HepG2 (cell line): ENCODE measurements around the gene DCAF7. TPM values are rescaled to one million over a fixed set of nuclear protein-coding genes. Genes with fewer than 3 reads are reported as not detected.

Experiments
- ARNTL ChIP-seq: sonication (generic); formaldehyde crosslinking; IDR thresholded peaks from 2 replicates; pipeline ENCODE4 v1.4.0; 2020; ENCODE audit warnings: mild to moderate bottlenecking, missing genetic modification reagents
- BCL3 ChIP-seq: sonication (generic); formaldehyde crosslinking; IDR thresholded peaks from 2 replicates; pipeline ENCODE4 v1.5.1; 2020; ENCODE audit warnings: mild to moderate bottlenecking, missing genetic modification reagents, moderate library complexity
- CREM ChIP-seq, 2 experiments: sonication (generic) in 1 of 2; formaldehyde crosslinking in 1 of 2; IDR thresholded peaks; 2 replicates each; pipeline versions ENCODE4 v1.4.0 to v1.6.1; 2016 to 2020; ENCODE audit warnings: antibody characterized with exemption in 1 of 2, mild to moderate bottlenecking in 1 of 2, missing genetic modification reagents in 1 of 2
- HNF4G ChIP-seq, 2 experiments: sonication (generic) in 1 of 2; formaldehyde crosslinking in 1 of 2; IDR thresholded peaks; 2 replicates each; pipeline versions ENCODE4 v1.4.0 to v1.6.1; 2011 to 2020; ENCODE audit warnings: borderline replicate concordance in 2 of 2, low read depth in 2 of 2, mild to moderate bottlenecking in 2 of 2, low read length in 1 of 2, missing genetic modification reagents in 1 of 2, moderate library complexity in 1 of 2
- ISX ChIP-seq: sonication (generic); formaldehyde crosslinking; conservative IDR thresholded peaks from 2 replicates; pipeline ENCODE4 v1.5.0; 2020; ENCODE audit warnings: missing genetic modification reagents
- NR2F6 ChIP-seq, 2 experiments: IDR thresholded peaks; 2 replicates each; pipeline ENCODE4 v1.6.1; 2016; ENCODE audit warnings: antibody characterized with exemption in 1 of 2, mild to moderate bottlenecking in 1 of 2
- RARA ChIP-seq: IDR thresholded peaks from 2 replicates; pipeline ENCODE4 v1.6.1; 2016; ENCODE audit warnings: missing genetic modification reagents, missing compliant biosample characterization
- SATB2 ChIP-seq: sonication (generic); formaldehyde crosslinking; IDR thresholded peaks from 2 replicates; pipeline ENCODE4 v1.5.0; 2020; ENCODE audit warnings: missing genetic modification reagents
- SOX6 ChIP-seq, 2 experiments: fragments of 450-650 bp in 1 of 2; sonication (generic) in 1 of 2; formaldehyde crosslinking in 1 of 2; IDR thresholded peaks; 2 replicates each; pipeline versions ENCODE4 v1.4.0 to v1.6.1; 2017 to 2020; ENCODE audit warnings: antibody characterized with exemption in 1 of 2, mild to moderate bottlenecking in 1 of 2, missing genetic modification reagents in 1 of 2
- TIGD3 ChIP-seq: sonication (generic); formaldehyde crosslinking; IDR thresholded peaks from 2 replicates; pipeline ENCODE4 v1.5.1; 2020; ENCODE audit warnings: mild to moderate bottlenecking, missing genetic modification reagents, borderline replicate concordance
- ZFYVE20 ChIP-seq: sonication (generic); formaldehyde crosslinking; IDR thresholded peaks from 2 replicates; pipeline ENCODE4 v1.8.0; 2023; ENCODE audit warnings: low read depth, mild to moderate bottlenecking, moderate library complexity, missing genetic modification reagents, borderline replicate concordance
- ZNF362 ChIP-seq: sonication (generic); formaldehyde crosslinking; IDR thresholded peaks from 2 replicates; pipeline ENCODE4 v1.4.0; 2020; ENCODE audit warnings: missing genetic modification reagents, mild to moderate bottlenecking, borderline replicate concordance
- ZNF629 ChIP-seq: sonication (generic); formaldehyde crosslinking; conservative IDR thresholded peaks from 2 replicates; pipeline ENCODE4 v1.5.0; 2020; ENCODE audit warnings: missing genetic modification reagents
- ZNF777 ChIP-seq: sonication (generic); formaldehyde crosslinking; IDR thresholded peaks from 2 replicates; pipeline ENCODE4 v1.4.0; 2020; ENCODE audit warnings: missing genetic modification reagents
- ZSCAN29 ChIP-seq: sonication (generic); formaldehyde crosslinking; conservative IDR thresholded peaks from 2 replicates; pipeline ENCODE4 v1.4.0; 2020; ENCODE audit warnings: mild to moderate bottlenecking, missing genetic modification reagents
- polyA plus RNA-seq, 8 experiments: library from polyadenylated mRNA; depleted of rRNA in 3 of 8; stranded (reverse) in 7 of 8; unstranded in 1 of 8; fragments of >200 nt; fragmentation: Illumina TruSeq in 4 of 8; extraction: Trizol in 4 of 8; gene quantifications; 2 replicates each; pipeline versions ENCODE4 v1.2.1 to v1.2.3, GENCODE V29; 2011 to 2016; ENCODE audit warnings: low read depth in 4 of 8, missing spikeins in 1 of 8, mixed read lengths in 1 of 8; ENCODE audit not compliant: insufficient read depth in 1 of 8
- total RNA-seq, 5 experiments: library from RNA; depleted of rRNA; stranded (reverse); fragments of >200 nt; fragmentation: Illumina TruSeq; extraction: Trizol; gene quantifications; 2 replicates each; pipeline ENCODE4 v1.2.3, GENCODE V29; 2016; ENCODE audit warnings: low read depth in 1 of 5
- TF ChIP-seq, protein P1 (sequence below): sonication (generic); formaldehyde crosslinking; IDR thresholded peaks from 2 replicates; pipeline ENCODE4 v1.5.0; 2020; ENCODE audit warnings: missing genetic modification reagents
- TF ChIP-seq, protein P2 (sequence below): sonication (generic); formaldehyde crosslinking; IDR thresholded peaks from 2 replicates; pipeline ENCODE4 v1.4.0; 2020; ENCODE audit warnings: missing genetic modification reagents
- TF ChIP-seq, protein P3 (sequence below): sonication (generic); formaldehyde crosslinking; IDR thresholded peaks from 2 replicates; pipeline ENCODE4 v1.4.0; 2020; ENCODE audit warnings: missing genetic modification reagents, borderline replicate concordance

DCAF7 gene
- total and polyA plus RNA-seq, 2 of the 13 experiments (the other 11 are each of a cell fraction or from before 2014, with no cell fraction given): 55.2 to 73.4 TPM

- TF ChIP-seq ARNTL (CRISPR knock-in tag) (no peak), ISX (CRISPR knock-in tag) (no peak), RARA (no peak), HNF4G (IDR thresholded peaks at IDR 0.05; ENCODE audit: borderline replicate concordance, low read depth, low read length) (peak; percentile 26; the same call in 1 of the 2 replicates), HNF4G (CRISPR knock-in tag; IDR thresholded peaks at IDR 0.05; ENCODE audit: borderline replicate concordance, low read depth) (no peak), ZSCAN29 (CRISPR knock-in tag) (no peak), TIGD3 (no peak), ZNF362 (CRISPR knock-in tag) (no peak), CREM (IDR thresholded peaks at IDR 0.05) (no peak), CREM (CRISPR knock-in tag; IDR thresholded peaks at IDR 0.05) (no peak), ZFYVE20 (CRISPR knock-in tag) (no peak), NR2F6 (IDR thresholded peaks at IDR 0.05) (no peak), NR2F6 (CRISPR knock-in tag; IDR thresholded peaks at IDR 0.05) (peak; percentile 42; the same call in 1 of the 2 replicates), BCL3 (CRISPR knock-in tag) (no peak), SATB2 (CRISPR knock-in tag) (no peak), ZNF629 (CRISPR knock-in tag) (peak; percentile 76; the same call in 1 of the 2 replicates), ZNF777 (no peak), SOX6 (IDR thresholded peaks at IDR 0.05) (no peak), SOX6 (CRISPR knock-in tag; IDR thresholded peaks at IDR 0.05) (0 out of 2 replicates have a peak, but pooled peaks have one; percentile 5)
- TF ChIP-seq, protein P1, sequence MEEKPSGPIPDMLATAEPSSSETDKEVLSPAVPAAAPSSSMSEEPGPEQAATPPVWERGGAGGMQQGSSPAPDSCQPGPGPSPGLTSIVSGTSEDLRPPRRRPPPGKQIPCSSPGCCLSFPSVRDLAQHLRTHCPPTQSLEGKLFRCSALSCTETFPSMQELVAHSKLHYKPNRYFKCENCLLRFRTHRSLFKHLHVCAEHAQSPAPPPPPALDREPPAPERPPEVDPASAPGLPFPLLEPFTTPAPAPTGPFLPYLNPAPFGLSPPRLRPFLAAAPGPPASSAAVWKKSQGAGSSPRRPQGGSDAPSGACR: no peak
- TF ChIP-seq, protein P2, sequence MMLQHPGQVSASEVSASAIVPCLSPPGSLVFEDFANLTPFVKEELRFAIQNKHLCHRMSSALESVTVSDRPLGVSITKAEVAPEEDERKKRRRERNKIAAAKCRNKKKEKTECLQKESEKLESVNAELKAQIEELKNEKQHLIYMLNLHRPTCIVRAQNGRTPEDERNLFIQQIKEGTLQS: peak; percentile 19; the same call in 1 of the 2 replicates
- TF ChIP-seq, protein P3, sequence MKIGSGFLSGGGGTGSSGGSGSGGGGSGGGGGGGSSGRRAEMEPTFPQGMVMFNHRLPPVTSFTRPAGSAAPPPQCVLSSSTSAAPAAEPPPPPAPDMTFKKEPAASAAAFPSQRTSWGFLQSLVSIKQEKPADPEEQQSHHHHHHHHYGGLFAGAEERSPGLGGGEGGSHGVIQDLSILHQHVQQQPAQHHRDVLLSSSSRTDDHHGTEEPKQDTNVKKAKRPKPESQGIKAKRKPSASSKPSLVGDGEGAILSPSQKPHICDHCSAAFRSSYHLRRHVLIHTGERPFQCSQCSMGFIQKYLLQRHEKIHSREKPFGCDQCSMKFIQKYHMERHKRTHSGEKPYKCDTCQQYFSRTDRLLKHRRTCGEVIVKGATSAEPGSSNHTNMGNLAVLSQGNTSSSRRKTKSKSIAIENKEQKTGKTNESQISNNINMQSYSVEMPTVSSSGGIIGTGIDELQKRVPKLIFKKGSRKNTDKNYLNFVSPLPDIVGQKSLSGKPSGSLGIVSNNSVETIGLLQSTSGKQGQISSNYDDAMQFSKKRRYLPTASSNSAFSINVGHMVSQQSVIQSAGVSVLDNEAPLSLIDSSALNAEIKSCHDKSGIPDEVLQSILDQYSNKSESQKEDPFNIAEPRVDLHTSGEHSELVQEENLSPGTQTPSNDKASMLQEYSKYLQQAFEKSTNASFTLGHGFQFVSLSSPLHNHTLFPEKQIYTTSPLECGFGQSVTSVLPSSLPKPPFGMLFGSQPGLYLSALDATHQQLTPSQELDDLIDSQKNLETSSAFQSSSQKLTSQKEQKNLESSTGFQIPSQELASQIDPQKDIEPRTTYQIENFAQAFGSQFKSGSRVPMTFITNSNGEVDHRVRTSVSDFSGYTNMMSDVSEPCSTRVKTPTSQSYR (CRISPR knock-in tag): no peak
Observed at GRCh38 chr17:63547083-63547523, 3.2 kb upstream of the DCAF7 start (continued).
